Stomach (tissue), 9 donors: Measurements from ENCODE around the gene GPR176. TPM values are rescaled to one million over a fixed set of nuclear protein-coding genes. Genes with fewer than 3 reads are reported as not detected.

Experiments used
- DNase-seq, 2 donors: peaks; one replicate each; pipeline versions ENCODE4 v3.0.0 to v3.0.0-alpha.2; 2013 to 2019
- H3K27ac ChIP-seq, 5 donors: fragments of 200-600 bp in 4 of 5; sonication (generic) in 4 of 5; one replicate each; pipeline ENCODE4 v1.5.1; 2013 to 2019; ENCODE audit warnings: mild to moderate bottlenecking in 1 of 5, moderate library complexity in 1 of 5
- H3K27me3 ChIP-seq, 3 donors: fragments of 200-600 bp; sonication (generic); one replicate each; pipeline ENCODE4 v1.5.1; 2017 to 2019; ENCODE audit warnings: mixed run types in 1 of 3
- H3K36me3 ChIP-seq, 4 donors: fragments of 200-600 bp; sonication (generic); 1 replicate in 3 of 4; 2 replicates in 1 of 4; pipeline ENCODE4 v1.5.1; 2016 to 2019
- H3K4me1 ChIP-seq, 4 donors: fragments of 200-600 bp; sonication (generic); one replicate each; pipeline ENCODE4 v1.5.1; 2016 to 2019
- H3K4me3 ChIP-seq, 4 donors: fragments of 200-600 bp; sonication (generic) in 3 of 4; one replicate each; pipeline ENCODE4 v1.5.1; 2016 to 2019; ENCODE audit warnings: mild to moderate bottlenecking in 1 of 4
- H3K9me3 ChIP-seq, 4 donors: fragments of 200-600 bp; sonication (generic); one replicate each; pipeline ENCODE4 v1.5.1; 2016 to 2019
- EP300 ChIP-seq: sonication (generic); formaldehyde crosslinking; IDR thresholded peaks from one replicate; pipeline ENCODE4 v1.6.1; 2017; ENCODE audit warnings: antibody characterized with exemption
- POLR2A ChIP-seq, 4 donors: fragments of 450-650 bp; IDR thresholded peaks; one replicate each; pipeline ENCODE4 v1.6.1; 2016; ENCODE audit warnings: antibody characterized with exemption in 4 of 4, control low read depth in 2 of 4, mild to moderate bottlenecking in 1 of 4, moderate library complexity in 1 of 4
- POLR2AphosphoS5 ChIP-seq, 3 donors: sonication (generic); formaldehyde crosslinking; IDR thresholded peaks; one replicate each; pipeline ENCODE4 v1.6.1; 2016; ENCODE audit warnings: antibody characterized with exemption in 3 of 3
- WGBS, 5 donors: extraction: QIAGEN DNeasy Blood & Tissue Kit in 3 of 5; methylation state at CpG; one replicate each; pipeline versions ENCODE4 v1.1.5 to v1.1.7; 2013 to 2018; 5-methylcytosine and 5-hydroxymethylcytosine counted together
- intact Hi-C: fragments of 100-400 bp; cut with DNase I; formaldehyde crosslinking; loops from one replicate; pipeline ENCODE4 v1.15.1; 2023; ENCODE audit warnings: low total_unique reads
- polyA plus RNA-seq, 3 donors: library from polyadenylated mRNA; stranded (reverse); fragments of 200-250 nt; gene quantifications; one replicate each; pipeline ENCODE4 v1.2.3, GENCODE V29; 2013
- total RNA-seq, 5 donors: library from RNA; depleted of rRNA; stranded (reverse); fragments of >200 nt; gene quantifications; one replicate each; pipeline versions ENCODE4 v1.1.0 to v1.2.3, GENCODE V29; 2014 to 2016
- TF ChIP-seq, protein P1 (sequence below), 7 experiments: fragments of 450-650 bp in 4 of 7; fragments of 200-600 bp in 3 of 7; sonication (generic) in 3 of 7; IDR thresholded peaks; one replicate each; pipeline ENCODE4 v1.5.1; 2016 to 2019; ENCODE audit warnings: antibody characterized with exemption in 7 of 7, control low read depth in 2 of 7, mild to moderate bottlenecking in 1 of 7
- donor health status: healthy with polysubstance abuse.
- donor health status: Bipolar disorder and iron deficiency.
- donor health status: healthy.

The GPR176 gene
- total and polyA plus RNA-seq, 8 donors, result 0.29 to 10.1 (median 1.3) TPM; not detected in 1

DNA sequence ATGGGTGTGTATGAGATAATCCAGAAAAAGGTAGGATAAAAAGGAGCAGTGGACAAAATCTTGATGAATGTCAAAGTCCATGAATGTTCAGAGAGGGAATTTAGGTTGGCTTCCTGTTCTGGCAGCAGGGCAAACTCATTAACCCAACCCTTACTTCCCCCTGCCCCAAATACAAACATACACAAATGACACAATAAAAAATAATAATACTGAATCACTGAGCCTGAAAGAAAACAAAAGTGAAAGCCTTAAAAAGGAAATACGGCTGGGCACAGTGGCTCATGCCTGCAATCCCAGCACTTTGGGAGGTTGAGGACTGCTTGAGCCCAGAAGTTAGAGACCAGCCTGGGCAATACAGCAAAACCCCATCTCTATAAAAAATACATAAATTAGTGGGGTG is 62.9 kb downstream of the GPR176 start:
- H3K36me3 ChIP-seq, result no peaks in the 10 kb centered on the region
- no peak for DNase-seq
- H3K27ac ChIP-seq, result no peak overlapping the region
- no peaks in the 10 kb centered on the region for H3K27me3 ChIP-seq
- no peak for TF ChIP-seq POLR2A (IDR thresholded peaks at IDR 0.05)
- no peak for TF ChIP-seq EP300
- TF ChIP-seq, protein P1, sequence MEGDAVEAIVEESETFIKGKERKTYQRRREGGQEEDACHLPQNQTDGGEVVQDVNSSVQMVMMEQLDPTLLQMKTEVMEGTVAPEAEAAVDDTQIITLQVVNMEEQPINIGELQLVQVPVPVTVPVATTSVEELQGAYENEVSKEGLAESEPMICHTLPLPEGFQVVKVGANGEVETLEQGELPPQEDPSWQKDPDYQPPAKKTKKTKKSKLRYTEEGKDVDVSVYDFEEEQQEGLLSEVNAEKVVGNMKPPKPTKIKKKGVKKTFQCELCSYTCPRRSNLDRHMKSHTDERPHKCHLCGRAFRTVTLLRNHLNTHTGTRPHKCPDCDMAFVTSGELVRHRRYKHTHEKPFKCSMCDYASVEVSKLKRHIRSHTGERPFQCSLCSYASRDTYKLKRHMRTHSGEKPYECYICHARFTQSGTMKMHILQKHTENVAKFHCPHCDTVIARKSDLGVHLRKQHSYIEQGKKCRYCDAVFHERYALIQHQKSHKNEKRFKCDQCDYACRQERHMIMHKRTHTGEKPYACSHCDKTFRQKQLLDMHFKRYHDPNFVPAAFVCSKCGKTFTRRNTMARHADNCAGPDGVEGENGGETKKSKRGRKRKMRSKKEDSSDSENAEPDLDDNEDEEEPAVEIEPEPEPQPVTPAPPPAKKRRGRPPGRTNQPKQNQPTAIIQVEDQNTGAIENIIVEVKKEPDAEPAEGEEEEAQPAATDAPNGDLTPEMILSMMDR (IDR thresholded peaks at IDR 0.05), result no peak
- no peak for TF ChIP-seq POLR2AphosphoS5 (IDR thresholded peaks at IDR 0.05)
- peaks cover 0 to 4% (median 0%) of the 10 kb centered on the region in 4 donors for H3K4me1 ChIP-seq
- 62 to 80% (median 68%) methylated on average over 1 of the region's 1 CpG for WGBS, 5 donors
- H3K9me3 ChIP-seq, result no peaks in the 10 kb centered on the region
- intact Hi-C loops, result no loop called here
- no peak overlapping the region for H3K4me3 ChIP-seq

GRCh38 chr15:39856357-39856756 is 63.7 kb downstream of the GPR176 start:
- Histone ChIP-seq H3K4me3 (no peak overlapping the region), H3K27ac (no peak overlapping the region), H3K4me1 (peaks cover 0 to 4% (median 0%) of the 10 kb centered on the region in 4 donors), H3K36me3 (no peaks in the 10 kb centered on the region), H3K27me3 (no peaks in the 10 kb centered on the region), H3K9me3 (no peaks in the 10 kb centered on the region)
- no peak for DNase-seq
- TF ChIP-seq, protein P1 (IDR thresholded peaks at IDR 0.05), result no peak
- TF ChIP-seq POLR2AphosphoS5 (IDR thresholded peaks at IDR 0.05), result no peak
- no peak for TF ChIP-seq EP300
- no peak for TF ChIP-seq POLR2A (IDR thresholded peaks at IDR 0.05)
- WGBS, 5 donors, result 84 to 90% (median 87%) methylated on average over 3 of the region's 3 CpGs
- intact Hi-C loops, result no loop called here

DNA sequence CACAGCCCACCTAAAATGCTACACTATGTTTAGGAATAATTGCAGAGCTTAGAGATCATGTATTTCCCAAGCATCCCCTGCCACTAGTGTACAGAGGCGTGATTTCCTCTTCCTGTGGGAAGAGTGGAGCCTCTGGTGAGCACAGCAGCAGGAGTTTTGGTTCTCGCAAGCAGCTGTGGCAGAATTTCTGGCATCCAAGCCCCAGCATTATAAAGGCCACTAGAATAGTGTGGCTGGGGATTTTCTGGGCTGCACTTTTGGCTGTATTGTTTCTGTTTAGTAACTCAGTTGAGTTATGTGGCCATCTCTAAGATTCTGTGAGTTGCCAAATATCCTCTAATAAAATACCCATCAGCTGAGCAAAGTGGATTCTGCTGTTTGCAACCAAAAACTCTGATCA is 64.7 kb downstream of the GPR176 start:
- Histone ChIP-seq H3K4me3 (no peak overlapping the region), H3K9me3 (no peaks in the 10 kb centered on the region), H3K4me1 (peaks cover 0 to 4% (median 0%) of the 10 kb centered on the region in 4 donors), H3K27me3 (no peaks in the 10 kb centered on the region), H3K27ac (no peak overlapping the region), H3K36me3 (no peaks in the 10 kb centered on the region)
- DNase-seq, result no peak
- intact Hi-C loops, result no loop called here
- 73 to 87% (median 81%) methylated on average over 2 of the region's 2 CpGs for WGBS, 5 donors
- TF ChIP-seq POLR2A (IDR thresholded peaks at IDR 0.05), result no peak
- TF ChIP-seq POLR2AphosphoS5 (IDR thresholded peaks at IDR 0.05), result no peak
- TF ChIP-seq, protein P1 (IDR thresholded peaks at IDR 0.05), result no peak
- no peak for TF ChIP-seq EP300

DNA sequence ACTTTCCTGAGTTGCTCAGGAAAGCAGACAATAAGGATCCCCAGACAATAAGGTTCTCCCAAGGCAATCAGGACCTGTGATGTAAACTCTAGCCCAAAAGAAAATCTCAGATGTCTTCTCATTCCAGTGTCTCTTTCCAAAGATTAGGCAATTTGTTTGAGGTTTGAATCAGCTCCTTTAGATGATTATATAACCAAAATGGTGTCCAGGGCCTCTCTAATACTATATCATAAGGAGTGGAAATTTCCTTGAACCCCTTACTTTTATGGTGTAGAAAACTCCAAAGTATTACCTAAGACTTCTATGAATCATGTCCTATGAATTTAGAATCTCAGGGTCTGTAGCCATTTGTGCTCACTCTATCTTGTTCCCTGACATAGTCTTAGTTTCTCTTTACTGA is 65.9 kb downstream of the GPR176 start:
- H3K27ac ChIP-seq, result no peak overlapping the region
- DNase-seq, result no peak
- intact Hi-C loops, result no loop called here
- H3K9me3 ChIP-seq, result no peaks in the 10 kb centered on the region
- H3K4me1 ChIP-seq, result peaks cover 0 to 4% (median 0%) of the 10 kb centered on the region in 4 donors
- no peak overlapping the region for H3K4me3 ChIP-seq
- no peaks in the 10 kb centered on the region for H3K36me3 ChIP-seq
- no peaks in the 10 kb centered on the region for H3K27me3 ChIP-seq
- TF ChIP-seq, protein P1 (IDR thresholded peaks at IDR 0.05), result no peak
- TF ChIP-seq EP300, result no peak
- no peak for TF ChIP-seq POLR2AphosphoS5 (IDR thresholded peaks at IDR 0.05)
- TF ChIP-seq POLR2A (IDR thresholded peaks at IDR 0.05), result no peak
